Activated CD4-positive, alpha-beta T cell treated with anti-CD3 and anti-CD28 coated beads, Interleukin-2, amount 10 ng/mL, durations not matched to agents 24 days and 14 days (primary cell): ENCODE measurements around the gene PPP2R5C. TPM values are rescaled to one million over a fixed set of nuclear protein-coding genes. Genes with fewer than 3 reads are reported as not detected.

Source experiments
- DNase-seq: peaks from one replicate; pipeline ENCODE4 v3.0.0; 2022
- H3K27ac Mint-ChIP-seq: one replicate; pipeline ENCODE4 v1.8.0; 2022; ENCODE audit warnings: mild to moderate bottlenecking, mixed read lengths
- H3K27me3 Mint-ChIP-seq: one replicate; pipeline ENCODE4 v1.8.0; 2022; ENCODE audit warnings: mixed read lengths
- H3K36me3 Mint-ChIP-seq: one replicate; pipeline ENCODE4 v1.8.0; 2022; ENCODE audit warnings: low read depth, mild to moderate bottlenecking, mixed read lengths
- H3K4me1 Mint-ChIP-seq: one replicate; pipeline ENCODE4 v1.8.0; 2021; ENCODE audit warnings: mixed read lengths
- H3K4me3 Mint-ChIP-seq: one replicate; pipeline ENCODE4 v1.8.0; 2022; ENCODE audit warnings: mild to moderate bottlenecking, moderate library complexity, mixed read lengths
- H3K9me3 Mint-ChIP-seq: one replicate; pipeline ENCODE4 v1.8.0; 2021; ENCODE audit warnings: mixed read lengths
- intact Hi-C: fragments of 100-400 bp; cut with micrococcal nuclease; formaldehyde crosslinking; loops from one replicate; pipeline ENCODE4 v1.15.1; 2023
- total RNA-seq: library from RNA; stranded (reverse); gene quantifications from 2 replicates; pipeline ENCODE4 v1.2.3, GENCODE V29; 2022

PPP2R5C gene
- total RNA-seq, 1 donor from 2014 or later = 181 TPM

DNA sequence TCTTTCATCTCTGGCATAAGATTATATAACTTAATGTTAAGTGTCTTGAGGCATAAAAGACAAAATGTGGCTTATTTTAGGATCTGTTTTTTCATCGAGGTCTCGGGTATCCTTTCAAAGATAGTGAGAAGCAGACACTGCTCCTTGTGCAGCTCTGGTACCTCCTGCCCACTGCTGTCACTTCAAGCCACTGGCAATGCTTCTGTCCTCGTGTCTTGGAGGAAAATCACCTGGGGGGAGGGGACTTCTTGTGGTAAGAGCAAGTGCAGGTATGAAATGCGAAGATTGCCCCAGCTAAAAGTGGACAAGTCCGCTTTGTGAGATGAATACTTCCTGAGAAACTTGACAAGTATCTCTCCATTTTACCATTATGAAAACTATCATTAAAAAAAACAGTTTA lies 165.1 kb downstream of the PPP2R5C start:
- Mint-ChIP-seq H3K36me3 (peaks cover 14% of the 10 kb centered on the region), H3K27me3 (no peaks in the 10 kb centered on the region), H3K4me3 (no peak overlapping the region), H3K27ac (no peak overlapping the region), H3K9me3 (no peaks in the 10 kb centered on the region), H3K4me1 (no peaks in the 10 kb centered on the region)
- DNase-seq = no peak
- intact Hi-C loops = no loop called here

- Mint-ChIP-seq H3K27me3 (no peaks in the 10 kb centered on the region), H3K4me1 (no peaks in the 10 kb centered on the region), H3K4me3 (no peak overlapping the region), H3K27ac (no peak overlapping the region), H3K36me3 (peaks cover 9% of the 10 kb centered on the region), H3K9me3 (no peaks in the 10 kb centered on the region)
- intact Hi-C loops = no loop called here
- DNase-seq = no peak
Measured at GRCh38 chr14:101927859-101928258, 166.3 kb downstream of the PPP2R5C start.

DNA sequence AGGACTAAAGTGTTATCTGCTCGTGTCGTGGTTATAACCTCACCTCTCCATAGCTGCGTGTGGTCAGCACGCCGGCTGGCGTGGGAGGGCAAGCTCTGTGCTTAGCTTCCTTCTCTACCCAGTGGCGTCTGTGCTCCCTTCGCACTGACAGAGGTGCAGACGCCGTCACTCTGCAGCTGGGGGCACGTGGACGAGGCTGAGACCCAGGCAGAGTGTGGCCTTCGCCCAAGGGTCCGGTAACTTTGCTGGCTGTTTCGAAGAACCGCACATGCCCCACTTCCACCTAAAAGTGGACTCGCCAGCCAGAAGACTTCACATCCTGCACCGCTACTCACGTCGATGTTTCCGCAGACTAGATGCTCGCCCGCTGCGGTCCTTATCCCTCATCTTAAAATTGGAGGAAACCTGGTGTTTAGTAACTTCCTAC lies 166.9 kb downstream of the PPP2R5C start:
- intact Hi-C loops = no loop called here
- H3K9me3 Mint-ChIP-seq = no peaks in the 10 kb centered on the region
- no peaks in the 10 kb centered on the region for H3K27me3 Mint-ChIP-seq
- no peak overlapping the region for H3K4me3 Mint-ChIP-seq
- H3K36me3 Mint-ChIP-seq = peaks cover 7% of the 10 kb centered on the region
- no peaks in the 10 kb centered on the region for H3K4me1 Mint-ChIP-seq
- no peak for DNase-seq
- H3K27ac Mint-ChIP-seq = no peak overlapping the region

GRCh38 chr14:101929096-101929495 lies 167.6 kb downstream of the PPP2R5C start:
- intact Hi-C loops = no loop called here
- Mint-ChIP-seq H3K27ac (no peak overlapping the region), H3K4me1 (no peaks in the 10 kb centered on the region), H3K36me3 (peaks cover 7% of the 10 kb centered on the region), H3K9me3 (no peaks in the 10 kb centered on the region), H3K27me3 (no peaks in the 10 kb centered on the region), H3K4me3 (no peak overlapping the region)
- DNase-seq = no peak

DNA sequence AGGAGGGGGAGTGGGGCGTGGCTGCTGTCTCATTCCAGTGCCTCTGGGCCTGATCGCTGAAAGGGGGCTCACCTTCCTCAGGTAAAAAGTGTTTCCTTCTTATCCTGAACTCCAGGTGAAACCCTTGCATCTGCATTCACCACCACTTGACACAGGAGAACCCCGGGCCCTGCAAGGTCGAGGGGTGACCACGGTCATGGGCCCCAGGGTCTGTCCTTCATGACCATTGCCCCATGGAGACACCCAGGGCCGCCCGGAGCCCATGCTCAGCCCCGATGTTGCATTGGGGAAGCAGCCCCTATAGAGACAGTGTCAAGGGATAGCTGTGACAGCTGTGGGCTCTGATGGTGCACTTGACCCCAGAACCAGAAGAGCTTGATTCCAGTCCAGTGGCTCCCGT lies 168.4 kb downstream of the PPP2R5C start:
- Mint-ChIP-seq H3K36me3 (peaks cover 4% of the 10 kb centered on the region), H3K27me3 (no peaks in the 10 kb centered on the region), H3K27ac (no peak overlapping the region), H3K4me1 (no peaks in the 10 kb centered on the region), H3K9me3 (no peaks in the 10 kb centered on the region), H3K4me3 (no peak overlapping the region)
- intact Hi-C loops = no loop called here
- no peak for DNase-seq

- no peaks in the 10 kb centered on the region for H3K4me1 Mint-ChIP-seq
- intact Hi-C loops = no loop called here
- no peak overlapping the region for H3K4me3 Mint-ChIP-seq
- no peak overlapping the region for H3K27ac Mint-ChIP-seq
- no peak for DNase-seq
- no peaks in the 10 kb centered on the region for H3K9me3 Mint-ChIP-seq
- H3K36me3 Mint-ChIP-seq = peaks cover 3% of the 10 kb centered on the region
- H3K27me3 Mint-ChIP-seq = peaks cover 1% of the 10 kb centered on the region
Measured at GRCh38 chr14:101932673-101933072, 171.2 kb downstream of the PPP2R5C start.

GRCh38 chr14:101933209-101933608 lies 171.7 kb downstream of the PPP2R5C start:
- DNase-seq = no peak

GRCh38 chr14:101934601-101935150 lies 173.2 kb downstream of the PPP2R5C start:
- no peak for DNase-seq
- Mint-ChIP-seq H3K27me3 (peaks cover 10% of the 10 kb centered on the region), H3K4me1 (no peaks in the 10 kb centered on the region), H3K9me3 (no peaks in the 10 kb centered on the region), H3K36me3 (no peaks in the 10 kb centered on the region), H3K4me3 (no peak overlapping the region), H3K27ac (no peak overlapping the region)
- intact Hi-C loops = no loop called here

More at GRCh38 chr14:101933209-101933608, 171.7 kb downstream of the PPP2R5C start:
- H3K27me3 Mint-ChIP-seq = peaks cover 2% of the 10 kb centered on the region
- H3K4me3 Mint-ChIP-seq = no peak overlapping the region
- no peak overlapping the region for H3K27ac Mint-ChIP-seq
- H3K36me3 Mint-ChIP-seq = peaks cover 3% of the 10 kb centered on the region
- intact Hi-C loops = no loop called here
- H3K9me3 Mint-ChIP-seq = no peaks in the 10 kb centered on the region
- H3K4me1 Mint-ChIP-seq = no peaks in the 10 kb centered on the region

DNA sequence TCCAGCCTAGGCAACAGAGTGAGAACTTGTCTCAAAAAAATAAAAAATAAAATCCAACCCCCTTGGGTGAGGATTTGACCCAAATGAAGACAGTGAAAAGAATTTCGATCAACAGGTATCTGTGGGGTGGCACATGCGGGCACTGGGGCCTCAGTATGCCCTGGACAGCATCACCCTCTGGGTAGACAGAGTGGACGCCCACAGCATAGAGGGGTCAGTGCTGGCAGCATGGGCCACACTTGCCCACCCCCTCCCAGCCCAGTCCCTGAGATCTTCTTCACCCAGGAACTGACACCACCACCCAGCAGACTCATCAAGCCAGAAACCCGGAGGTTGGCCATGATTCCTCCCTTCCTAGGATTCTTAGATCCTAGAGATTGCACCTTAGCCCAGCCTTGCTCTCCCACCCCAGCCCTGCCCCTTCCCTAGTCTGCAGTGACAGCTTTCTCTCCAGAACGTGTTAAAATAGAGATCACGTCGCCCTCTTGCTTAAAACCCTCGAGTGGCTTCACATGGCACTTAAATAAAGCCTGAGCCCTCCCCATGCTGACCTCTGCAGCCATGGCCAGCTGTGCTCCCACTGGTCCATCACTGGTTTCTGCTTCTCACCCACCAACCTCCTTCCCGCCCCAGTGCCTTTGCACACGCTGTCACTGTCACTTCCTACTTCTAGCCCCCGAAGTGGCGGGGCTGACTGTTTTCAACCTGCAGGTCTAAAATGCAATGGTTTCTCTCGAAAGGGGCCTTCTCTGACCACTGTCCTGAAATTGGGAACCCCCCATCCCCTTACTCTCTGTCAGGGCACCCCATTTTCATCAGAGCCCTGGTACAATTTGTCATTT lies 176.6 kb downstream of the PPP2R5C start:
- H3K36me3 Mint-ChIP-seq = no peaks in the 10 kb centered on the region

DNA sequence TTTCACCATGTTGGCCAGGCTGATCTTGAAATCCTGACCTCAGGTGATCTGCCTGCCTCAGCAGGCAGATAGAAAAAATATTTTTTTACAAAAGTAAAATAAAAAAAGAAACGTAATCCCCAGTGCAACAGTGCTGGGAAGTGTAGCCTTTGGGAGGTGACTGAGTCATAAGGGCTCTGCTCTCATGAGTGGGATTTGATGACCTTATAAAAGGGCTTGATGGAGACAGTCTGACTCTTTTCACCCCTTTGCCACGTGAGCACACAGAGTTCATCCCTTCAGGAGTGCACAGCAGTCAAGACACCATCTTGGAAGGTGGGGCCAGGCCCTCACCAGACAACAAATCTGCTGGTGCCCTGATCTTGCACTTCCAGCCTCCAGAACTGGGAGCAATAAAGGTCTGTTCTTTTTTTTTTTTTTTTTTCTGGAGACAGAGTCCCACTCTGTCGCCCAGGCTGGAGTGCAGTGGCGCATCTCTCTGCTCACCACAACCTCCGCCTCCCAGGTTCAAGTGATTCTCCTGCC lies 178.2 kb downstream of the PPP2R5C start:
- intact Hi-C loops = no loop called here
- H3K9me3 Mint-ChIP-seq = no peaks in the 10 kb centered on the region

More for the DNA sequence above, 176.6 kb downstream of the PPP2R5C start:
- Mint-ChIP-seq H3K27me3 (peaks cover 23% of the 10 kb centered on the region), H3K4me3 (no peak overlapping the region), H3K9me3 (no peaks in the 10 kb centered on the region), H3K27ac (no peak overlapping the region), H3K4me1 (no peaks in the 10 kb centered on the region)
- no peak for DNase-seq
- intact Hi-C loops = no loop called here

DNA sequence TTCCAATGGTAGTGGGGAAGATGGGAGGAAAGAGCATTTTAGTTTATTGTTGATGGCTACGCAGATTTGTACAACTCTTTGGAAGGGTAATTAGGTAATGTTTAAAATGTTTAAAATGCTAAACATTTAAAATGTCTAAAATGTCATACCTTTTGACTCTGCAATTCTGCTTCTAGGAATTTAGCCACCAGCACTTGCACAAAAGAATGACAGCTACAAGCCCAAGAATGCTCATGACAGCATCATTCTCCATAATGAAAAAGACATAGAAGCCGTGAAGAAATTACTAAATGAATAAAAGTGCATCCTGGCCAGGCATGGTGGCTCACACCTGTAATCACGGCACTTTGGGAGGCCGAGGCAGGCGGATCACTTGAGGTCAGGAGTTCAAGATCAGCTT lies 182.9 kb downstream of the PPP2R5C start:
- no peak for DNase-seq
- no peaks in the 10 kb centered on the region for H3K9me3 Mint-ChIP-seq
- H3K27me3 Mint-ChIP-seq = peaks cover 36% of the 10 kb centered on the region
- no peak overlapping the region for H3K4me3 Mint-ChIP-seq
- intact Hi-C loops = no loop called here
- peaks cover 17% of the 10 kb centered on the region for H3K4me1 Mint-ChIP-seq
- H3K27ac Mint-ChIP-seq = no peak overlapping the region
- H3K36me3 Mint-ChIP-seq = peaks cover 2% of the 10 kb centered on the region

More for the DNA sequence above, 178.2 kb downstream of the PPP2R5C start:
- no peak overlapping the region for H3K27ac Mint-ChIP-seq
- H3K27me3 Mint-ChIP-seq = peaks cover 34% of the 10 kb centered on the region
- DNase-seq = no peak
- no peaks in the 10 kb centered on the region for H3K36me3 Mint-ChIP-seq
- H3K4me3 Mint-ChIP-seq = no peak overlapping the region
- H3K4me1 Mint-ChIP-seq = no peaks in the 10 kb centered on the region

- no peak overlapping the region for H3K4me3 Mint-ChIP-seq
- intact Hi-C loops = loop anchor here (5.0 kb wide), 3 partner anchors 142 to 372 kb away; partner anchors contain the start of genes HSP90AA1 and ZNF839
- H3K27me3 Mint-ChIP-seq = peaks cover 36% of the 10 kb centered on the region
- H3K9me3 Mint-ChIP-seq = no peaks in the 10 kb centered on the region
- H3K36me3 Mint-ChIP-seq = peaks cover 2% of the 10 kb centered on the region
- DNase-seq = no peak
- no peak overlapping the region for H3K27ac Mint-ChIP-seq
- peaks cover 17% of the 10 kb centered on the region for H3K4me1 Mint-ChIP-seq
Measured at GRCh38 chr14:101945171-101945570, 183.7 kb downstream of the PPP2R5C start.

DNA sequence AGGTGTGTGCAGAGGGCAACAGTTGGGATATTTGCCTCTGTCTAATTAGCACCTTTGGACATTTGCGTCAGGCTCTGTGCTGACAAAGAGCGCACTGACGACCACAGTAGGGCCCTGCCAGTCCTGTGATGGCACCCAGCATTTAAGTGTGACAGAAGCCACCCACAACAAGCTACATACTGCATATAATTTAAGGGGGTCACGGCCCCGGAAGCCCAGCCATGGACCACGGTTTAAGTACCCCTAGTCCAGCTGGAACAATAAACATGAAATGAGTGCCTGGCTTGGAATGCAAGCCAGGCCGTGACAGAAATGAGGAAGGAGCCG lies 186.0 kb downstream of the PPP2R5C start:
- no peak for DNase-seq
- H3K9me3 Mint-ChIP-seq = no peaks in the 10 kb centered on the region
- peak overlapping the region; percentile 97 for H3K27ac Mint-ChIP-seq
- intact Hi-C loops = loop anchor here (5.0 kb wide), 3 partner anchors 140 to 370 kb away; partner anchors contain the start of genes HSP90AA1 and ZNF839
- H3K4me3 Mint-ChIP-seq = peak overlapping the region; percentile 95
- H3K27me3 Mint-ChIP-seq = peaks cover 25% of the 10 kb centered on the region
- peaks cover 17% of the 10 kb centered on the region for H3K4me1 Mint-ChIP-seq
- H3K36me3 Mint-ChIP-seq = peaks cover 2% of the 10 kb centered on the region
